IPS-NIHi7 (cell line): Measurements from ENCODE around the gene NFIX.
"Not testable (repeated sequence)": the region's sequence is repeated elsewhere in the genome, so short reads cannot be mapped to it uniquely, and the experiment has no call there.

Source experiments
- DNase-seq: peaks from one replicate; pipeline ENCODE4 v3.0.0; 2012; ENCODE audit warnings: mixed read lengths; ENCODE audit errors: extremely low spot score

NFIX gene

GRCh38 chr19:12957389-12957952 is 37.8 kb upstream of the NFIX start:
- DNase-seq, result not testable (repeated sequence)

- no peak for DNase-seq
Measured at GRCh38 chr19:12959481-12959880, 35.8 kb upstream of the NFIX start.

GRCh38 chr19:12965017-12965811 is 30.1 kb upstream of the NFIX start:
- DNase-seq, result peak; percentile 87

GRCh38 chr19:12965812-12966135 is 29.5 kb upstream of the NFIX start:
- DNase-seq, result no peak

- no peak for DNase-seq
Measured at GRCh38 chr19:12967907-12968306, 27.4 kb upstream of the NFIX start.

GRCh38 chr19:12969292-12969988 is 25.8 kb upstream of the NFIX start, which contains the start of gene DAND5:
Gene DAND5 (plus strand): TSS chr19:12969576. CDS start chr19:12969661, 85 bp downstream.
- no peak for DNase-seq

GRCh38 chr19:12970070-12970820 is 25.0 kb upstream of the NFIX start:
- DNase-seq, result no peak

- DNase-seq, result no peak
Measured at GRCh38 chr19:12973236-12973635, 22.0 kb upstream of the NFIX start.

GRCh38 chr19:12974301-12975220 is 20.7 kb upstream of the NFIX start:
- DNase-seq, result no peak

- no peak for DNase-seq
Measured at GRCh38 chr19:12975221-12975741, 20.0 kb upstream of the NFIX start.

- not testable (repeated sequence) for DNase-seq
Measured at GRCh38 chr19:12976109-12976508, 19.2 kb upstream of the NFIX start.

- no peak for DNase-seq
Measured at GRCh38 chr19:12979974-12980373, 15.3 kb upstream of the NFIX start.

GRCh38 chr19:12982648-12983047 is 12.6 kb upstream of the NFIX start:
- no peak for DNase-seq

GRCh38 chr19:12983091-12983490 is 12.2 kb upstream of the NFIX start:
- no peak for DNase-seq

GRCh38 chr19:12983542-12984142 is 11.6 kb upstream of the NFIX start:
- DNase-seq, result peak; percentile 92

- DNase-seq, result no peak
Measured at GRCh38 chr19:12984143-12984627, 11.1 kb upstream of the NFIX start.

GRCh38 chr19:12984683-12985048 is 10.6 kb upstream of the NFIX start:
- no peak for DNase-seq

- DNase-seq, result no peak
Measured at GRCh38 chr19:12985049-12985776, 10.1 kb upstream of the NFIX start.

GRCh38 chr19:12986726-12987125 is 8.5 kb upstream of the NFIX start:
- DNase-seq, result no peak

- DNase-seq, result no peak
Measured at GRCh38 chr19:12987190-12987589, 8.1 kb upstream of the NFIX start.
